Astrocyte (in vitro differentiated cells and primary cell): ENCODE data around the gene HEXIM1. TPM values are rescaled to one million over a fixed set of nuclear protein-coding genes. Genes with fewer than 3 reads are reported as not detected.

ENCODE experiments used
- DNase-seq: peaks from one replicate; pipeline ENCODE4 v3.0.0-alpha.2; 2010; ENCODE audit warnings: low read depth
- FAIRE-seq: peaks from 2 replicates; lab custom pipeline; 2011; peaks lifted over from hg19 to GRCh38; lab: Jason Lieb, UNC
- H2AFZ ChIP-seq: 2 replicates; pipeline ENCODE4 v1.6.0; 2012; ENCODE audit warnings: low read depth, low read length, inconsistent platforms
- H3K27ac ChIP-seq: 2 replicates; pipeline ENCODE4 v1.5.1; 2011; ENCODE audit warnings: low read depth, low read length, inconsistent platforms
- H3K27me3 ChIP-seq: 2 replicates; pipeline ENCODE4 v1.6.0; 2011; ENCODE audit warnings: low read length, inconsistent platforms; ENCODE audit not compliant: insufficient read depth
- H3K36me3 ChIP-seq: 2 replicates; pipeline ENCODE4 v1.5.1; 2011; ENCODE audit warnings: low read length, inconsistent platforms; ENCODE audit not compliant: insufficient read depth
- H3K4me1 ChIP-seq: 2 replicates; pipeline ENCODE4 v1.5.1; 2011; ENCODE audit warnings: low read length, inconsistent platforms; ENCODE audit not compliant: insufficient read depth
- H3K4me2 ChIP-seq: 2 replicates; pipeline ENCODE4 v1.6.0; 2012; ENCODE audit warnings: low read length, inconsistent platforms
- H3K4me3 ChIP-seq: 2 replicates; pipeline ENCODE4 v1.5.1; 2011; ENCODE audit warnings: low read depth, mild to moderate bottlenecking, low read length, inconsistent platforms; ENCODE audit not compliant: insufficient read depth
- H3K79me2 ChIP-seq: 2 replicates; pipeline ENCODE4 v1.6.0; 2012; ENCODE audit warnings: mild to moderate bottlenecking, low read length, inconsistent platforms; ENCODE audit not compliant: insufficient read depth
- H3K9ac ChIP-seq: 2 replicates; pipeline ENCODE4 v1.6.0; 2012; ENCODE audit warnings: mild to moderate bottlenecking, low read length, inconsistent platforms
- H3K9me3 ChIP-seq: 2 replicates; pipeline ENCODE4 v1.5.1; 2012; ENCODE audit warnings: low read depth, mild to moderate bottlenecking, low read length, inconsistent platforms; ENCODE audit not compliant: insufficient read depth
- H4K20me1 ChIP-seq: 2 replicates; pipeline ENCODE4 v1.6.0; 2012; ENCODE audit warnings: low read length, inconsistent platforms; ENCODE audit not compliant: insufficient read depth
- H3K27ac Mint-ChIP-seq: one replicate; pipeline ENCODE4 v1.8.0; 2021; ENCODE audit warnings: mild to moderate bottlenecking, mixed read lengths; ENCODE audit not compliant: unreplicated experiment
- H3K27me3 Mint-ChIP-seq: one replicate; pipeline ENCODE4 v1.8.0; 2021; ENCODE audit warnings: low read depth, mixed read lengths; ENCODE audit not compliant: unreplicated experiment
- H3K36me3 Mint-ChIP-seq: one replicate; pipeline ENCODE4 v1.8.0; 2021; ENCODE audit warnings: low read depth, mixed read lengths; ENCODE audit not compliant: unreplicated experiment
- H3K4me1 Mint-ChIP-seq: one replicate; pipeline ENCODE4 v1.8.0; 2021; ENCODE audit warnings: low read depth, mixed read lengths; ENCODE audit not compliant: unreplicated experiment
- H3K4me3 Mint-ChIP-seq: one replicate; pipeline ENCODE4 v1.8.0; 2021; ENCODE audit warnings: mild to moderate bottlenecking, moderate library complexity, mixed read lengths; ENCODE audit not compliant: unreplicated experiment
- H3K9me3 Mint-ChIP-seq: one replicate; pipeline ENCODE4 v1.8.0; 2021; ENCODE audit warnings: mild to moderate bottlenecking, mixed read lengths; ENCODE audit not compliant: unreplicated experiment
- EZH2 ChIP-seq: IDR thresholded peaks from 2 replicates; pipeline ENCODE4 v1.6.1; 2012; ENCODE audit warnings: mild to moderate bottlenecking, low read length, inconsistent platforms; ENCODE audit not compliant: insufficient read depth
- total RNA-seq: library from RNA; stranded (reverse); gene quantifications from 2 replicates; pipeline ENCODE4 v1.2.1, GENCODE V29; 2021
- TF ChIP-seq, protein P1 (sequence below): IDR thresholded peaks from 2 replicates; pipeline ENCODE4 v1.5.1; 2011; ENCODE audit warnings: low read depth, mild to moderate bottlenecking, inconsistent platforms, low read length, moderate library complexity; ENCODE audit not compliant: insufficient read depth

Gene HEXIM1
- total RNA-seq, 1 donor from 2014 or later, result 44.5 TPM

DNA sequence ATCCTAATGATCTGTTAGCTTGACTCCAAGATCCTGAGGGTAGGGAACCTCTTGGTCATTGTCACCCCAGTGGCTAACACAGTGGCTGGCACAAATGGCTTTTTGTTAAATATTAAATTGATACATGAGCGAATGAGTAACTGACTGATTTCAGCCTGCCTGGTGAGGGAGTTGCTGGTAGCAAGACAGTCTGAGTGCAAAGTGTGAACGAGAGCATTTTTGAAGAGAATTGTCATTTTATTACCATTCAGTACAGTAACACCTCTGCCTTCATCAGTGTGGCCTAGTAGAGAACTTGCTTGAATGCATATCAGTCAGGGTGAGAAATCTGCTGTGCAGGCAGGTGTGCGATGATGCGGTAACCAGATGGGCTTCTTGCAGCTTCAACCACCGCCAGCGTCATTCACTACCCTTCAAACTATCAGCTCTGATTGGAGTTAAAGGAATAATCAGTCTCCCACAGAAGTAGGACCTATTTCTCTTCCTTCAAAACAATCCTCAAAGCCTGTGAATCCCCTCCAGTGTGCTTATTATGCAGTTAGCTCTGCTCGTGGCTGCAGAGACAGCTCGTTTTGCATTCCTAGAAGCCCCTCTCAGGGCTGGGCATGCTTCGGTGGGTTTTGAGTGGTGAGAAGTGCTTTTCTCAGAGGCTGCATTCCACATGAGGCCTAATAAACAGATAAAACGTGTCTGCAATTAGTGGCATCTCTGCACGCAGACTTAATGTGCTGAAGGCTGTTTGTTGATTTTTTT, 42.4 kb downstream of the HEXIM1 start:
- Histone ChIP-seq H3K79me2 (no peaks in the 10 kb centered on the region), H3K36me3 (no peaks in the 10 kb centered on the region), H3K9me3 (no peaks in the 10 kb centered on the region), H2AFZ (no peak overlapping the region), H3K4me1 (no peaks in the 10 kb centered on the region), H3K9ac (no peak overlapping the region), H3K27ac (no peak overlapping the region), H3K27me3 (no peaks in the 10 kb centered on the region), H3K4me2 (no peak overlapping the region), H3K4me3 (no peak overlapping the region), H4K20me1 (no peaks in the 10 kb centered on the region)
- no peaks in the 10 kb centered on the region for H3K9me3 Mint-ChIP-seq
- no peaks in the 10 kb centered on the region for H3K4me1 Mint-ChIP-seq
- H3K27ac Mint-ChIP-seq, result no peak overlapping the region
- no peak for DNase-seq
- H3K36me3 Mint-ChIP-seq, result no peaks in the 10 kb centered on the region
- FAIRE-seq, result no peak
- TF ChIP-seq, protein P1, sequence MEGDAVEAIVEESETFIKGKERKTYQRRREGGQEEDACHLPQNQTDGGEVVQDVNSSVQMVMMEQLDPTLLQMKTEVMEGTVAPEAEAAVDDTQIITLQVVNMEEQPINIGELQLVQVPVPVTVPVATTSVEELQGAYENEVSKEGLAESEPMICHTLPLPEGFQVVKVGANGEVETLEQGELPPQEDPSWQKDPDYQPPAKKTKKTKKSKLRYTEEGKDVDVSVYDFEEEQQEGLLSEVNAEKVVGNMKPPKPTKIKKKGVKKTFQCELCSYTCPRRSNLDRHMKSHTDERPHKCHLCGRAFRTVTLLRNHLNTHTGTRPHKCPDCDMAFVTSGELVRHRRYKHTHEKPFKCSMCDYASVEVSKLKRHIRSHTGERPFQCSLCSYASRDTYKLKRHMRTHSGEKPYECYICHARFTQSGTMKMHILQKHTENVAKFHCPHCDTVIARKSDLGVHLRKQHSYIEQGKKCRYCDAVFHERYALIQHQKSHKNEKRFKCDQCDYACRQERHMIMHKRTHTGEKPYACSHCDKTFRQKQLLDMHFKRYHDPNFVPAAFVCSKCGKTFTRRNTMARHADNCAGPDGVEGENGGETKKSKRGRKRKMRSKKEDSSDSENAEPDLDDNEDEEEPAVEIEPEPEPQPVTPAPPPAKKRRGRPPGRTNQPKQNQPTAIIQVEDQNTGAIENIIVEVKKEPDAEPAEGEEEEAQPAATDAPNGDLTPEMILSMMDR, result no peak
- TF ChIP-seq EZH2, result no peak
- H3K4me3 Mint-ChIP-seq, result no peak overlapping the region
- H3K27me3 Mint-ChIP-seq, result peaks cover 2% of the 10 kb centered on the region

DNA sequence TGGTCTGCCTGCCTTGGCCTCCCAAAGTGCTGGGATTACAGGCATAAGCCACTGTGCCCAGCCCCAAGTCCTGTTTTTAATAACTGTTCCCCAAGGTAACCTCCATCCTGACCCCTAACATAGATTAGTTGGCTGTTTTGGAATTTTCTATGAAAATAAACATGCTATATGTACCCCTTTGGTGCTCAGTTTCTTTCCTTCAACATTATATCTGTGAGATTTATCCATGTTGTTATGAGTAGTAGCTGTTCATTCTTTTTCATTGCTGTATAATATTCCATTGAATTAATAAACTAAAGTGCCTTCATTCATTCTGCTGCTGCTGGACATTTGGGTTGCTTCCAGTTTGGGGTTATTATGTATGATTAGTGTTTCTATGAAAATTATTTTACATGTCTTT, 47.1 kb downstream of the HEXIM1 start:
- Mint-ChIP-seq H3K4me1 (peaks cover 9% of the 10 kb centered on the region), H3K27ac (no peak overlapping the region), H3K9me3 (no peaks in the 10 kb centered on the region), H3K36me3 (no peaks in the 10 kb centered on the region), H3K4me3 (no peak overlapping the region), H3K27me3 (peaks cover 2% of the 10 kb centered on the region)
- H3K36me3 ChIP-seq, result no peaks in the 10 kb centered on the region
- TF ChIP-seq, protein P1, result no peak
- TF ChIP-seq EZH2, result no peak
- DNase-seq, result no peak
- H3K4me1 ChIP-seq, result peaks cover 6% of the 10 kb centered on the region
- H3K9me3 ChIP-seq, result no peaks in the 10 kb centered on the region
- no peak overlapping the region for H3K9ac ChIP-seq
- no peak overlapping the region for H3K4me3 ChIP-seq
- no peak overlapping the region for H3K4me2 ChIP-seq
- no peak overlapping the region for H3K27ac ChIP-seq
- no peaks in the 10 kb centered on the region for H4K20me1 ChIP-seq
- no peaks in the 10 kb centered on the region for H3K79me2 ChIP-seq
- H2AFZ ChIP-seq, result no peak overlapping the region
- no peaks in the 10 kb centered on the region for H3K27me3 ChIP-seq
- FAIRE-seq, result no peak

DNA sequence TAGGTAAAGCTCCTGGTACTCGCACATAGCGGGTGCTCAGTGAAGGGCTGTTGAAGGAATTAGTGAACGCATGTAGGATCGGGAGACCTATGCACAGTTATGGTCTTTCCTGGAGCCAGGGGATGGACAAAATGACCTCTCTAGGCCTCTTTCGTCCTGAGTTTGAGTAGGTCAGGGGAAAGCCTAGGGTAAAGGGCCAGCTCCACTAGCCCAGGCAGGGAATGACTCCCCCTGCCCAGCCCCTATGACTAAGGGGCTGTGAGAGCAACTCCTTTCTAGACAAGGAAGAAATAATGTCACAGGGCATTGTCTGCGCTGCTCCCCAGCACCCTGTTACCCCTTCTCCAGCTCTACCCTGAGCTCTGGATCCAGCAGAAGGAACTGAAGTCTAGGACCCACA, 48.8 kb downstream of the HEXIM1 start:
- H3K4me1 Mint-ChIP-seq, result peaks cover 9% of the 10 kb centered on the region
- no peak overlapping the region for H3K4me3 Mint-ChIP-seq
- Histone ChIP-seq H3K4me2 (peak overlapping the region; percentile 71), H3K9me3 (no peaks in the 10 kb centered on the region), H3K27ac (no peak overlapping the region), H3K4me1 (peaks cover 6% of the 10 kb centered on the region), H3K4me3 (no peak overlapping the region), H2AFZ (peak overlapping the region; percentile 90), H3K79me2 (no peaks in the 10 kb centered on the region), H3K27me3 (no peaks in the 10 kb centered on the region), H4K20me1 (no peaks in the 10 kb centered on the region), H3K36me3 (no peaks in the 10 kb centered on the region), H3K9ac (peak overlapping the region; percentile 52)
- FAIRE-seq (no peak), DNase-seq (no peak)
- H3K36me3 Mint-ChIP-seq, result no peaks in the 10 kb centered on the region
- peaks cover under 1% of the 10 kb centered on the region for H3K27me3 Mint-ChIP-seq
- no peaks in the 10 kb centered on the region for H3K9me3 Mint-ChIP-seq
- H3K27ac Mint-ChIP-seq, result peak overlapping the region; percentile 47
- TF ChIP-seq, protein P1, result no peak
- TF ChIP-seq EZH2, result no peak
